GM18867 (cell line): ENCODE data around the gene MIXL1.
"Not testable (repeated sequence)": the region's sequence is repeated elsewhere in the genome, so short reads cannot be mapped to it uniquely, and the experiment has no call there.

ENCODE experiments used
- ATAC-seq: cut with Tn5 transposase; IDR thresholded peaks from one replicate; pipeline ENCODE4 v1.9.1; 2021; ENCODE audit warnings: mild to moderate bottlenecking, moderate library complexity; ENCODE audit not compliant: unreplicated experiment

MIXL1 gene

DNA sequence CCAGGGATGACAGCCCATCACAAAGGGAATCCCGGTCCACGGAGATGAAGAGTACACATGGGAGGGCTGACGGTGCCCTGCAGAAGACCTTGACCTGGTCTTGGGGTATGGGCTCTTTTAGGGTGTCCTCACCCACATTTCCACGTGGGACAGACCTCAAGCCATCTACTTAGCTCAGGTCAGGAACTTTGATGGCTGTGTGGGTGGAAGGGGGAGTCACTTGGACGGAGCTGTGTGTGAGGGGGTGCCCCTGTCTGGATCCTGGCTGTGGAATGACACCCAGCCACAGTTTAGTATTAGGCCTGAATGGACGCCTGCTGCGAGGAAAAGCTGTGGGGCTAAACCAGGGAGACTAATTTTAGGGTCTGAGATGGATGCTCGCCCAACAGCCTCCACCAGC is 10.9 kb upstream of the MIXL1 start:
- ATAC-seq = no peak

DNA sequence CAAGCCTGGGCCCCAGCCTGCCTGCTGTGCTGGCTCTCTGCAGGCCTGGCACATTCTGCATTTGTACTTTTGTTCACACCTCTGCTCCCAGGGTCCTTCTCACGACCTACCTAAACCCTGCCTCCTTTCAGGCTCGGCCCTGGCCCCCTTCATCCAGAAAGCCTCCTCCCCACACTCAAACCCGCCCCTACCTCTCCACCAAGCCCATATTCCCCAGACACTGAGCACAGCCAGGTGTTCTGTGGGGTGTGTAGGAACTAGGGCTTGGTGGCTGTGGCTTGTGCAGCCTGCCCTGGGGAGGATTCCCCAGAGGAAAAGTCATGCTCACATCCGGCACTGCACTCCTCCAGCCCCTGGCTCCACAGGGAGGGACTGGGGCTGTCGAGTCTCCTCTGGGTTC is 8.2 kb upstream of the MIXL1 start:
- no peak for ATAC-seq

DNA sequence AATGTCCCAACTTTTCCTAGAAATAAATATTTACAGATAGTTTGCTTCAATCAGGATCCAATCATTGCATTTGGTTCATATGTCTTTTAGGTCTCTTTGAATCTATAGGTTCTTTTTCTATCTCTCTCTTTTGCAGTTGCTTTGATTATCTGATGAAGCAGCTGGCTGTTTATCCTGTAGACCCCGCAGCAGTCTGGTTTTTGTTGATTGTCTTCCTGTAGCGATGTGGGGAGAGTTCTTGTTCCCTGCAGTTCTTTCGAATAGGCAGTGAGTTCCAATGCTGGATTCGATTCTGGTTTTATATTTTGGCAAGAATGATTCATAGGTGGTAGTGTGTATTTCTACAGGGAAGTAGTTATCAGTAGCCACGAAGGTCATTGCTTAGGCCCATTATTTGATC is 7.4 kb upstream of the MIXL1 start:
- ATAC-seq = no peak

DNA sequence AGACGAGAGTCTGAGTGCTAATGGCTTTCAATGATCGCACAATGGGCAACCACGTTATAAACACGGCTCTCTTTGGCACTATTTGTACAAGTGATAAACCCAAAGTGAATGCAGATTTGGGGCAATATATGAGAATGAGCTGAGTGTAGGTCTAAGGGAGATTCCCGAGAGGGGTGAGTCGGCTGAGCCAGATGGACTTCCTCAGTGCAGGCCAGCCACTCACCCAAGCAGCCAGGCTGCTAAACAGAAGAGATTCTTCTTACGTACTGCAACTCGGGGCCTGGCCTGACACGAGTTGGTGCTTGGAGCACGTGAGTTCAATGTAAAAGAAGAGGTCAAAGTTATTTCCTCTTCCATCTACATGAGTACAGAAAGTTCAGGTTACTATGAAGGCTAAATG is 6.2 kb upstream of the MIXL1 start:
- ATAC-seq = no peak

GRCh38 chr1:226220473-226221189 is 2.8 kb upstream of the MIXL1 start:
- ATAC-seq = no peak

DNA sequence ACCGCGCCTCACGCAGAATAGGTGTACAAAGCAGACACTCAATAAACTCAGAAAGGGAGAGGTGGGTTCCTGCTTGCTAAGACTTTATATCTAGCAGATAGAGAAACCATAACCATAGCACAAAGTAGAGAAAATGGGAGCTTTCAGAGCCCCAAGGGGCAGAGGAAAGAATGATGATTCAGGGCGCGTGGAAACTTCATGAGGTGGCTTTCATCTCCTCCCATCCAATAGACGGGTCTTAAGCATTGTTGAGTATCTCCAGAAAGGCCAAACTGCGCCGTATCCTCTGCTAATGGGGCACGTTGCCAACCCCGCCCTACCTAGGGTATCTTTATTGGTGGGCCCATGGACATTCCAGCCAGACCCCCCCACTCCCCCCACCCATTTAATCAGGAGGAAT is 778 bp upstream of the MIXL1 start:
- ATAC-seq = no peak

- peak; percentile 59 for ATAC-seq
These were observed 351 bp downstream of the MIXL1 start for GRCh38 chr1:226223786-226224244.

- peak; percentile 63 for ATAC-seq
These were observed 3.1 kb downstream of the MIXL1 start for GRCh38 chr1:226226601-226227000.

GRCh38 chr1:226233293-226233692 is 9.8 kb downstream of the MIXL1 start:
- ATAC-seq = no peak

GRCh38 chr1:226233806-226234205 is 10.3 kb downstream of the MIXL1 start:
- no peak for ATAC-seq

DNA sequence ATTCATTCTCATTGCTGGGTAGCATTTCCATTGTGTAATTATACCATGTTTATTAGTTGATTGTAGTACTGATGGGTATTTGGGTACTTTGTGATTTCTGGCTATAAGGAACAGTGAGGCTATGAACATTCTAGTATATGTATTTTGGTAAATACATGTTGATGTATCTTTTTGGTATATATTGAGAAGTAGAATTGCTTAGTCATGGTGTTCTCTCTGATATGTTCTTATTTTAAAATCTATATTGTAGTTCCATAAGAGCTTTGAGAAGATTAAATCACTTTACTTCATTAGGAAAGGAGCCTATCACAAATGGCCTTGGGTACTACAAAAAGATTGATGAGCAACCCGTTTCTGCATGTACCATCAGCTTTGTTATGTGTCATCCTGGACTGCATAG is 13.4 kb downstream of the MIXL1 start:
- no peak for ATAC-seq

DNA sequence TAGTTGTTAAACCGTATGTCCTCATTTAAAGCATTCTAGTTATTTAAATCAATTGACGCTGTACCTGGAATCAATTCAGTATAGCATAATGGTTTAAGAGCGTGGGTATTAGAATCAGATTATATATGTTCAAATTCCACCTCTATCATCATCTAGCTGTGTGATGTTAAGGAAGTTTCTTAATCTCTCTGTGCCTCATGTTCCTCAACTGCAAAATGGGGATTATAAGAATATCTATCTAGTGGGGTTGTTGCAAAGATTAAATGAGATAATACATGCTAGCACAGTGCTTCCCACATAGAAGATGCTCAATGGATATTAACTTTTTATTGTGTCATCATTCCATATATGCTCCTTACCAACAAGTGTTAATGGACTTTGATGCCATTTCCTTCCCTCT is 16.0 kb downstream of the MIXL1 start:
- ATAC-seq = no peak

DNA sequence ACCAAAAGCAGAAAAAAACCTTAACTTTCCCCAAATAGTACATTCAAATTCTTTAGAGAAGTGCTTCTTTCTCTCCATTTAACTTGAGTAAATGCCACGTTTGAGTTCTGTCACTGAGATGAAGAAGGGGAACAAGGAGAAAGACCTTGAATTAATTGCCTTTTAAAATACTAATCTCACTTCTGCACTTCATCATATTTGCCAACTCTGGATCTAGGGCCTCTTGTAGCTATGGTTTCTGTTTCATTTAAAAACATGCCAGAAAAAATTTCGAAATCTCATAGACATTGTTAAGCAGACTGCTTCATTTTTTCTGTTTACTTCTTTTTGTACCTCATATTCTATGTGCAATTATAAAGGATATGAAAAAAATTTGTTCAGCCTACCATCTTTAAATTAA is 24.6 kb downstream of the MIXL1 start:
- no peak for ATAC-seq

DNA sequence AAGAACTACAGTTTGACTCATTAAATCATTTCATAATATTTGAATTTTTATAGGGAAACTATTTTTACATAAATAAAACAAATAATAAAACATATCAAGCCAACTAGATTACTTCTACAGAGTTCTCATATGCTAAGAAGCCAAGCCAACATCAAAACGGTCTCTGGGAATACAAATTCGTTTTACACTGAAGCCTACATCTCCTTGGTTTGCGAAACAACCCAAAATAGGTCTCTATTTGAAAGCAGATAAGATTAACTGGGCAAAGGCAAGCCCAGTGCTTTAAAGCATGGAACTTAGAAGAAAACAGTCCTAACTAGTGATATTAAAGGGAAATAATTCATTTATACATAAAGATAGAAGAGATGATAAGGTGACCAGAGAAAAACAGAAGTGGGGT is 25.3 kb downstream of the MIXL1 start:
- no peak for ATAC-seq

GRCh38 chr1:226250511-226250910 is 27.0 kb downstream of the MIXL1 start:
- ATAC-seq = no peak

- ATAC-seq = not testable (repeated sequence)
These were observed 29.4 kb downstream of the MIXL1 start for GRCh38 chr1:226252841-226253240.

DNA sequence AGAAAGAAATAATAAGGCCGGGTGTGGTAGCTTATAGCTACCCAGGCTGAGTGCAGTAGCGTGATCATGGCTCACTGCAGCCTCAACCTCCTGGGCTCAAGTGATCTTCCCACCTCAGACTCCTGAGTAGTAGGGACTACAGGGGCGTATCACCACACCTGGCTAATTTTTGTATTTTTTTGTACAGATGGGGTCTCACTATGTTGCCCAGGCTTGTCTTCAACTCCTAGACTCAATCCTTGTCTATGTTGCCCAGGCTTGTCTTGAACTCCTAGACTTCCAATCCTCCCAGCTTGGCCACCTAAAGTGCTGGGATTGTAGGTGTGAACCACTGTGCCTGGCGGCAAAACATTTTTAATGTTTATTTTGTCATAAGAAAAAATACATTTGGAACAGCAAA is 30.5 kb downstream of the MIXL1 start:
- no peak for ATAC-seq

DNA sequence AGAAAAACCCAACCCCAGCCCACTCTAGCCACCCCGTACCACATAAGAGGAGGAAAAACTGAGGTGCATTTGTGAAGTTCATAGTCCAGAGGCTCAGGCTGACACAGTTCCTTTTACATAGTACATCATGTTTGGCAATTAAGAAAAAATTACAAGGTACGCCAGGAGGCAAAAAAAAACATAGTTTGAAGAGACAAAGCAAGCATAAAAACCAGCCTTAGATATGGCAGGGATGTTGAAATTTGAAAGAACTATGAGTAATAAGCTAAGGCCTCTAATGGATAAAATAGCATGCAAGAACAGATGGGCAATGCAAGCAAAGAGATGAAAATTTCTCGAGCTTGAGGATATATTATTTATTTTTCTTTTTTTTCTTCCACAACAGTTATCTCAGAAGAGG is 31.9 kb downstream of the MIXL1 start:
- no peak for ATAC-seq

GRCh38 chr1:226261818-226262217 is 38.4 kb downstream of the MIXL1 start:
- ATAC-seq = no peak

- ATAC-seq = no peak
These were observed 45.1 kb downstream of the MIXL1 start for GRCh38 chr1:226268421-226269124.

GRCh38 chr1:226272233-226272902 is 48.9 kb downstream of the MIXL1 start:
- ATAC-seq = not testable (repeated sequence)

DNA sequence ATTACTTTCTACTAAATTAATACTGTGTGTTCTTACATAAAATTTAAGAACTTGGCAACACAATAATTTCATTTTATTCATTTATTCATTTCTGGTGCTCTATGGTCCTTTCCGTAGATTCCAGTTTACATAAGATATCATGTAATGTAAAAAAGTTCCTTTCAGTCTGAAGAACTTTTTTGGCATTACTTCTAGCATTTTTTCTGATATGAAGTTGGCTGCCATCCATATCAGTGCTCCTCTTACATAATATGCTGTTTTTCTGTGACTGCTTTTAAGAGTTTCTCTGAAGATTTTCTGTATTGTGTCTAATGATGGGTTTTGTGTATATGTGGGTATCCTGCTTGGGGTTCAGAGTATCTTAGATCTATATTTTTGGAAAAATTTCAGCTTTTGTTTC is 50.7 kb downstream of the MIXL1 start:
- ATAC-seq = no peak
